SU-DHL-6 (cell line): Measurements from ENCODE around the gene NSD1.

Source experiments
- H2AFZ ChIP-seq: fragments of 200-600 bp; sonication (generic); 2 replicates; pipeline ENCODE4 v1.6.1; 2014; ENCODE audit warnings: low read depth, mild to moderate bottlenecking, moderate library complexity, mixed read lengths, antibody characterized with exemption, low read length; ENCODE audit not compliant: severe bottlenecking
- H3F3A ChIP-seq: fragments of 200-600 bp; shearing (Covaris generic); 2 replicates; pipeline ENCODE4 v1.6.0; 2016; ENCODE audit warnings: antibody characterized with exemption, mild to moderate bottlenecking; ENCODE audit not compliant: insufficient read depth
- H3K27ac ChIP-seq: fragments of 200-600 bp; sonication (generic); 2 replicates; pipeline ENCODE4 v1.5.1; 2016; ENCODE audit warnings: low read depth, mild to moderate bottlenecking, low read length, moderate library complexity, mixed read lengths
- H3K27me3 ChIP-seq: fragments of 200-600 bp; sonication (generic), shearing (Covaris generic); 2 replicates; pipeline ENCODE4 v1.6.0; 2014; ENCODE audit warnings: mild to moderate bottlenecking, low read length
- H3K36me3 ChIP-seq: fragments of 200-600 bp; sonication (generic); 2 replicates; pipeline ENCODE4 v1.6.1; 2014; ENCODE audit warnings: mild to moderate bottlenecking, low read length, mixed read lengths
- H3K4me2 ChIP-seq: fragments of 300-600, 200-600 bp; shearing (Covaris generic), sonication (generic); 2 replicates; pipeline ENCODE4 v1.6.0; 2014; ENCODE audit warnings: low read length, low read depth, mild to moderate bottlenecking; ENCODE audit not compliant: poor library complexity, severe bottlenecking
- H3K4me3 ChIP-seq: fragments of 200-600 bp; sonication (generic); 2 replicates; pipeline ENCODE4 v1.5.1; 2014; ENCODE audit warnings: antibody characterized with exemption, low read length, mild to moderate bottlenecking, mixed read lengths; ENCODE audit not compliant: insufficient read depth, poor library complexity, severe bottlenecking
- H3K79me2 ChIP-seq: fragments of 200-600 bp; sonication (generic); 2 replicates; pipeline ENCODE4 v1.6.1; 2014; ENCODE audit warnings: mild to moderate bottlenecking, low read length, moderate library complexity; ENCODE audit not compliant: insufficient read depth
- H3K9ac ChIP-seq: fragments of 200-600 bp; sonication (generic); 2 replicates; pipeline ENCODE4 v1.7.0; 2014; ENCODE audit warnings: mild to moderate bottlenecking, low read length
- H3K9me2 ChIP-seq: fragments of 200-600 bp; sonication (generic); replicated peaks from 2 replicates; pipeline ENCODE4 v1.6.1; 2014; ENCODE audit warnings: low read length; ENCODE audit not compliant: insufficient read depth
- H3K9me3 ChIP-seq: fragments of 200-600 bp; sonication (generic); 2 replicates; pipeline ENCODE4 v1.6.1; 2014; ENCODE audit warnings: low read length, mixed read lengths; ENCODE audit not compliant: insufficient read depth
- H4K20me1 ChIP-seq: fragments of 200-600 bp; sonication (generic); 2 replicates; pipeline ENCODE4 v1.6.1; 2014; ENCODE audit warnings: low read depth, mild to moderate bottlenecking, antibody characterized with exemption, low read length, moderate library complexity, mixed read lengths
- EZH2phosphoT487 ChIP-seq: fragments of 200-600 bp; sonication (generic), shearing (Covaris generic); conservative IDR thresholded peaks from 2 replicates; pipeline ENCODE4 v1.6.1; 2018; ENCODE audit warnings: mild to moderate bottlenecking, antibody characterized with exemption, low read length, moderate library complexity, mixed read lengths
- TF ChIP-seq, protein P1 (sequence below): fragments of 200-600 bp; sonication (generic); IDR thresholded peaks from one replicate; pipeline ENCODE4 v1.5.1; 2017; ENCODE audit warnings: antibody characterized with exemption, mild to moderate bottlenecking, low read length, moderate library complexity; ENCODE audit not compliant: insufficient read depth, poor library complexity, severe bottlenecking

The NSD1 gene

DNA sequence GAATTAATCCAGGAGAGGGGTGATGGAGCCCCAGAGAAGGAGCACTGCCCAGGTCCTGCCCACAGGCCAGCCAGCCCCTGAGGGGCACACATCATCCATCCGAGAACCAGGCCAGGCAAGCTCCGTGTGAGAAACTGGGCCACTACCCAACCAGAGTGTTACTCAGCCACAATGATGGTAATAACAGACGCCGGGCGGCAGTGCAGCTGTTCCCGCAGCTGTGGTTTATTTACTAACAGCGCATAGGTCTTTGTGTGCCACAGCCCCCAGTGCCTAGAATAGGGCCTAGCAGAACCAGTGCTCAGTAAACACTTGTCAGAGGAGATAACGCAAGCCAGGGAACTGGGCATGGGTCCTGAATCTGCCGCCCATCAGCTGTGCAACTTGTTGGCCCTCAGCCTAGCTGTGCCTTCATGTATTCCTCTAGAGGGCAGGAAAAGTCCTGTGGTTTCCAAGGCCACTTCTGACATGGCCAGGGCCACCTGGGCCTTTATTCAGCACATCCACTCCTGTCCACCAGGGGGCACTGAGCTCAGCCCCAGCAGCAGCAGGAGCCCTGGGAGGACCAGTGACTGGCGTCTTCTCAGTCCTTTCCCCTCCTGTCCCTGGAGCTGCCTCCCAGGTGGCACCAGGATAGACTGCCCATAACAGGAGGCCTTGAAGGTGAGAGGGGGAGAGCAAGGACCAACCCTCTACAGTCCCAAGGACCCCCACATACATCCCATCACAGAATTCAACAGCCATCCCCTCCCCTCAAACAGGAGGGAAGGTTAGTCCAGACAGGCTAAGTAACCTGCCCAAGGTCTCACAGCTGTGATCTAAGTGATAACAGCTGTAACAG, 176.0 kb downstream of the NSD1 start:
- H3K9ac ChIP-seq: no peak overlapping the region
- H2AFZ ChIP-seq: no peak overlapping the region
- H3K9me3 ChIP-seq: no peaks in the 10 kb centered on the region
- H3K36me3 ChIP-seq: 0 out of 2 replicates have a peak, but pooled peaks cover 2% of the 10 kb centered on the region
- peaks cover 16% of the 10 kb centered on the region for H3K79me2 ChIP-seq
- no peak overlapping the region for H3K4me3 ChIP-seq
- peaks cover 42% of the 10 kb centered on the region for H3F3A ChIP-seq
- TF ChIP-seq, protein P1, sequence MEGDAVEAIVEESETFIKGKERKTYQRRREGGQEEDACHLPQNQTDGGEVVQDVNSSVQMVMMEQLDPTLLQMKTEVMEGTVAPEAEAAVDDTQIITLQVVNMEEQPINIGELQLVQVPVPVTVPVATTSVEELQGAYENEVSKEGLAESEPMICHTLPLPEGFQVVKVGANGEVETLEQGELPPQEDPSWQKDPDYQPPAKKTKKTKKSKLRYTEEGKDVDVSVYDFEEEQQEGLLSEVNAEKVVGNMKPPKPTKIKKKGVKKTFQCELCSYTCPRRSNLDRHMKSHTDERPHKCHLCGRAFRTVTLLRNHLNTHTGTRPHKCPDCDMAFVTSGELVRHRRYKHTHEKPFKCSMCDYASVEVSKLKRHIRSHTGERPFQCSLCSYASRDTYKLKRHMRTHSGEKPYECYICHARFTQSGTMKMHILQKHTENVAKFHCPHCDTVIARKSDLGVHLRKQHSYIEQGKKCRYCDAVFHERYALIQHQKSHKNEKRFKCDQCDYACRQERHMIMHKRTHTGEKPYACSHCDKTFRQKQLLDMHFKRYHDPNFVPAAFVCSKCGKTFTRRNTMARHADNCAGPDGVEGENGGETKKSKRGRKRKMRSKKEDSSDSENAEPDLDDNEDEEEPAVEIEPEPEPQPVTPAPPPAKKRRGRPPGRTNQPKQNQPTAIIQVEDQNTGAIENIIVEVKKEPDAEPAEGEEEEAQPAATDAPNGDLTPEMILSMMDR: peak; percentile 83
- TF ChIP-seq EZH2phosphoT487: no peak
- peaks cover 6% of the 10 kb centered on the region; the same call in 1 of the 2 replicates for H4K20me1 ChIP-seq
- peak overlapping the region; percentile 88 for H3K27ac ChIP-seq
- H3K27me3 ChIP-seq: no peaks in the 10 kb centered on the region
- peak overlapping the region; percentile 88 for H3K4me2 ChIP-seq
- no peaks in the 10 kb centered on the region for H3K9me2 ChIP-seq

DNA sequence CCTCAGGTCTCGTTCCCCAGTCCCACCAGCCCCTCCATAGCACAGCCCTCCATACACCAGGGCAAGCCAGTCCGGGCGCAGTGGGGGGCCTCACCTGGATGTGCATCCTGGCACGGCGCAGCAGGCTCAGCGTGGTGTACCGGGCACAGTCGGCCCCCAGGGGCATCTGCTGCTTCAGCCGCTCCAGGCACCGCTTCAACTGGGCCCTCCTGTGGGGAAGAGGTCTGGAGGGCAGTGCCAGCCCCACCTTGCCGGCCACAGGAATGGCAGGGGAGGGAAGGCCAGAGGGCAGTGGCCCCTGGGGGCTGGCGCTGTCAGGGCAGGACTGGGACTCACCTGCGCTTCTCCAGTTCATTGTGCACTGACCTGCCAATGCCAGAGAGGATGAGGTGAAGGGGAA, 176.8 kb downstream of the NSD1 start:
- H3K27ac ChIP-seq: peak overlapping the region; percentile 88

GRCh38 chr5:177310757-177311391, 177.3 kb downstream of the NSD1 start:
- H3K79me2 ChIP-seq: peaks cover 3% of the 10 kb centered on the region; the same call in 1 of the 2 replicates
- peak overlapping the region; percentile 88 for H3K4me2 ChIP-seq
- no peaks in the 10 kb centered on the region for H3K9me3 ChIP-seq
- no peak overlapping the region for H2AFZ ChIP-seq
- peak overlapping the region; percentile 64 for H3K4me3 ChIP-seq
- H3K27ac ChIP-seq: peak overlapping the region; percentile 88
- H3F3A ChIP-seq: peaks cover 32% of the 10 kb centered on the region
- H3K27me3 ChIP-seq: no peaks in the 10 kb centered on the region
- H3K36me3 ChIP-seq: 0 out of 2 replicates have a peak, but pooled peaks cover 2% of the 10 kb centered on the region
- no peaks in the 10 kb centered on the region for H3K9me2 ChIP-seq
- H4K20me1 ChIP-seq: peaks cover 6% of the 10 kb centered on the region; the same call in 1 of the 2 replicates
- no peak for TF ChIP-seq EZH2phosphoT487
- TF ChIP-seq, protein P1: no peak
- peak overlapping the region; percentile 75 for H3K9ac ChIP-seq

More for the DNA sequence above, 176.8 kb downstream of the NSD1 start:
- Histone ChIP-seq H3K4me2 (peak overlapping the region; percentile 88), H3K9me2 (no peaks in the 10 kb centered on the region), H3F3A (peaks cover 37% of the 10 kb centered on the region), H2AFZ (no peak overlapping the region), H3K9ac (peak overlapping the region; percentile 75), H4K20me1 (peaks cover 6% of the 10 kb centered on the region; the same call in 1 of the 2 replicates), H3K4me3 (peak overlapping the region; percentile 64), H3K9me3 (no peaks in the 10 kb centered on the region), H3K79me2 (peaks cover 8% of the 10 kb centered on the region), H3K27me3 (no peaks in the 10 kb centered on the region), H3K36me3 (0 out of 2 replicates have a peak, but pooled peaks cover 2% of the 10 kb centered on the region)
- no peak for TF ChIP-seq EZH2phosphoT487
- TF ChIP-seq, protein P1: no peak
